WERI-Rb-1 (cell line): ENCODE measurements around the gene TMEM106B.

Experiments used
- DNase-seq: peaks from one replicate; pipeline ENCODE4 v3.0.0-alpha.2; 2020
- H3K27ac ChIP-seq: fragments of 250-450 bp; sonication (Bioruptor Pico); 2 replicates; pipeline ENCODE4 v1.5.1; 2020; ENCODE audit warnings: mild to moderate bottlenecking, moderate library complexity
- H3K27me3 ChIP-seq: fragments of 250-450 bp; sonication (Bioruptor Pico); 2 replicates; pipeline ENCODE4 v1.5.1; 2021; ENCODE audit warnings: mild to moderate bottlenecking, low read depth, moderate library complexity; ENCODE audit not compliant: insufficient read depth, severe bottlenecking
- H3K36me3 ChIP-seq: fragments of 250-450 bp; sonication (Bioruptor Pico); 2 replicates; pipeline ENCODE4 v1.5.1; 2020; ENCODE audit warnings: mild to moderate bottlenecking, moderate library complexity
- H3K4me3 ChIP-seq: 2 replicates; pipeline ENCODE4 v1.5.1; 2011; ENCODE audit warnings: low read depth, mild to moderate bottlenecking, control low read depth, low read length
- H3K9me3 ChIP-seq: fragments of 250-450 bp; sonication (Bioruptor Pico); 2 replicates; pipeline ENCODE4 v1.5.1; 2021; ENCODE audit warnings: mild to moderate bottlenecking, moderate library complexity; ENCODE audit not compliant: severe bottlenecking
- CTCF ChIP-seq: IDR thresholded peaks from 2 replicates; pipeline ENCODE4 v1.5.1; 2011; ENCODE audit warnings: low read depth, mild to moderate bottlenecking, control low read depth, inconsistent platforms, low read length

Gene TMEM106B

GRCh38 chr7:12291870-12292269 is 80.8 kb downstream of the TMEM106B start:
- Histone ChIP-seq H3K27me3 (no peaks in the 10 kb centered on the region), H3K27ac (no peak overlapping the region), H3K9me3 (no peaks in the 10 kb centered on the region), H3K4me3 (no peak overlapping the region), H3K36me3 (no peaks in the 10 kb centered on the region)
- TF ChIP-seq CTCF, result no peak
- DNase-seq, result no peak
